Activated CD4-positive, alpha-beta T cell treated with anti-CD3 and anti-CD28 coated beads, Interleukin-2, amount 50 U/mL, for 16 hours (primary cell): ENCODE data around the gene PBX4.
A peak's percentile ranks its signal among the peaks of the same experiment; 100 is the strongest.

Experiments used
- DNase-seq: peaks from one replicate; pipeline ENCODE4 v3.0.0-alpha.2; 2020

Gene PBX4

GRCh38 chr19:19587771-19588170 is 30.7 kb downstream of the PBX4 start:
- no peak for DNase-seq

- DNase-seq, result no peak
Measured at GRCh38 chr19:19584356-19584755, 34.1 kb downstream of the PBX4 start.

GRCh38 chr19:19582471-19582870 is 36.0 kb downstream of the PBX4 start:
- DNase-seq, result no peak

- DNase-seq, result no peak
Measured at GRCh38 chr19:19581391-19581790, 37.1 kb downstream of the PBX4 start.

- DNase-seq, result no peak
Measured at GRCh38 chr19:19580418-19580817, 38.1 kb downstream of the PBX4 start.

GRCh38 chr19:19579533-19580361 is 38.7 kb downstream of the PBX4 start:
- no peak for DNase-seq

- no peak for DNase-seq
Measured at GRCh38 chr19:19578252-19578651, 40.2 kb downstream of the PBX4 start.

- no peak for DNase-seq
Measured at GRCh38 chr19:19575411-19575810, 43.1 kb downstream of the PBX4 start.

- no peak for DNase-seq
Measured at GRCh38 chr19:19571071-19571786, 47.3 kb downstream of the PBX4 start.

GRCh38 chr19:19570571-19570970 is 47.9 kb downstream of the PBX4 start:
- no peak for DNase-seq

- DNase-seq, result no peak
Measured at GRCh38 chr19:19568802-19569756, 49.4 kb downstream of the PBX4 start.

GRCh38 chr19:19567391-19567790 is 51.1 kb downstream of the PBX4 start:
- no peak for DNase-seq

- DNase-seq, result no peak
Measured at GRCh38 chr19:19566306-19566705, 52.2 kb downstream of the PBX4 start.

GRCh38 chr19:19563348-19563848 is 55.1 kb downstream of the PBX4 start:
- DNase-seq, result no peak

GRCh38 chr19:19562665-19563347 is 55.7 kb downstream of the PBX4 start:
- no peak for DNase-seq

GRCh38 chr19:19561946-19562664 is 56.4 kb downstream of the PBX4 start:
- no peak for DNase-seq

- DNase-seq, result no peak
Measured at GRCh38 chr19:19559931-19560330, 58.6 kb downstream of the PBX4 start.

GRCh38 chr19:19558636-19559035 is 59.9 kb downstream of the PBX4 start:
- DNase-seq, result no peak

GRCh38 chr19:19558055-19558454 is 60.4 kb downstream of the PBX4 start:
- no peak for DNase-seq

GRCh38 chr19:19554074-19555023 is 64.1 kb downstream of the PBX4 start:
- peak; percentile 65 for DNase-seq
